Breast epithelium (tissue), 3 donors: ENCODE measurements around the gene THAP5.

Experiments used
- CTCF ChIP-seq, 3 donors: fragments of 450-650 bp; IDR thresholded peaks; one replicate each; pipeline ENCODE4 v1.5.1; 2016 to 2017; ENCODE audit warnings: antibody characterized with exemption in 3 of 3, mild to moderate bottlenecking in 3 of 3, moderate library complexity in 3 of 3
- POLR2A ChIP-seq: fragments of 450-650 bp; IDR thresholded peaks from one replicate; pipeline ENCODE4 v1.6.1; 2016; ENCODE audit warnings: antibody characterized with exemption, mild to moderate bottlenecking, moderate library complexity
- POLR2AphosphoS5 ChIP-seq, 3 donors: sonication (generic); formaldehyde crosslinking; IDR thresholded peaks; one replicate each; pipeline ENCODE4 v1.6.1; 2017; ENCODE audit warnings: antibody characterized with exemption in 3 of 3

- TF ChIP-seq CTCF (IDR thresholded peaks at IDR 0.05) (no peak), POLR2AphosphoS5 (IDR thresholded peaks at IDR 0.05) (no peak), POLR2A (no peak)
Observed at GRCh38 chr7:108580298-108580697, 10.8 kb upstream of the THAP5 start.
